ENCODE measurements around the gene MAS1L.

GRCh38 chr6:29447670-29448069 lies 40.1 kb downstream of the MAS1L start:
- TF ChIP-seq POLR2A (IDR thresholded peaks at IDR 0.05) (no peak), CTCF (IDR thresholded peaks at IDR 0.05) (no peak)
